Measurements from ENCODE around the gene EHF. TPM values are rescaled to one million over a fixed set of nuclear protein-coding genes. Genes with fewer than 3 reads are reported as not detected.

EHF gene
- total and polyA plus RNA-seq, 9 of the 15 experiments (the other 6 are each of a cell fraction or from before 2014, with no cell fraction given), result 0.04 to 0.54 (median 0.37) TPM

DNA sequence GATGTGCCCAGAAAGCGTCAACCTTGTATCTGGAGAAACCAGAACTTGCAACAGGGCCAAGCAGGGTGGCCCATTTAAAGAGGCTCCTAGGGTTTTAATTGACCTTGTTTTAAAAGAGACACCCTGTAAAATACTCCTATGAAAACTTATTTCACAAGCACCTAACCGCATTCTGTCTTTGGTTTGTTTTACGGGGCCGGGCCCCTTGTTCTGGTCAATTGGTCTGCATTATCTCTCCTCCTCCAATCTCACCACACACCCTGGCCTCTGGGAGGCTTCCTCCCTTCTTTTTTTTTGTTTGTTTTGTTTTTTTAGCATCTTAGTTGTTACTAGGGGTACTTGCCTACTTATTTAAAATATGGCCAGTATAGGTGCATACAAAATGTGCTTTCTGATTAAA lies 4.7 kb downstream of the EHF start (continued):
- TF ChIP-seq, protein P1, sequence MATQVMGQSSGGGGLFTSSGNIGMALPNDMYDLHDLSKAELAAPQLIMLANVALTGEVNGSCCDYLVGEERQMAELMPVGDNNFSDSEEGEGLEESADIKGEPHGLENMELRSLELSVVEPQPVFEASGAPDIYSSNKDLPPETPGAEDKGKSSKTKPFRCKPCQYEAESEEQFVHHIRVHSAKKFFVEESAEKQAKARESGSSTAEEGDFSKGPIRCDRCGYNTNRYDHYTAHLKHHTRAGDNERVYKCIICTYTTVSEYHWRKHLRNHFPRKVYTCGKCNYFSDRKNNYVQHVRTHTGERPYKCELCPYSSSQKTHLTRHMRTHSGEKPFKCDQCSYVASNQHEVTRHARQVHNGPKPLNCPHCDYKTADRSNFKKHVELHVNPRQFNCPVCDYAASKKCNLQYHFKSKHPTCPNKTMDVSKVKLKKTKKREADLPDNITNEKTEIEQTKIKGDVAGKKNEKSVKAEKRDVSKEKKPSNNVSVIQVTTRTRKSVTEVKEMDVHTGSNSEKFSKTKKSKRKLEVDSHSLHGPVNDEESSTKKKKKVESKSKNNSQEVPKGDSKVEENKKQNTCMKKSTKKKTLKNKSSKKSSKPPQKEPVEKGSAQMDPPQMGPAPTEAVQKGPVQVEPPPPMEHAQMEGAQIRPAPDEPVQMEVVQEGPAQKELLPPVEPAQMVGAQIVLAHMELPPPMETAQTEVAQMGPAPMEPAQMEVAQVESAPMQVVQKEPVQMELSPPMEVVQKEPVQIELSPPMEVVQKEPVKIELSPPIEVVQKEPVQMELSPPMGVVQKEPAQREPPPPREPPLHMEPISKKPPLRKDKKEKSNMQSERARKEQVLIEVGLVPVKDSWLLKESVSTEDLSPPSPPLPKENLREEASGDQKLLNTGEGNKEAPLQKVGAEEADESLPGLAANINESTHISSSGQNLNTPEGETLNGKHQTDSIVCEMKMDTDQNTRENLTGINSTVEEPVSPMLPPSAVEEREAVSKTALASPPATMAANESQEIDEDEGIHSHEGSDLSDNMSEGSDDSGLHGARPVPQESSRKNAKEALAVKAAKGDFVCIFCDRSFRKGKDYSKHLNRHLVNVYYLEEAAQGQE (IDR thresholded peaks at IDR 0.05; ENCODE audit: borderline replicate concordance), result no peak
- TF ChIP-seq, protein P1 (CRISPR knock-in tag; IDR thresholded peaks at IDR 0.05; ENCODE audit: low read depth), result no peak
- TF ChIP-seq NR2F6 (CRISPR knock-in tag; IDR thresholded peaks at IDR 0.05) (no peak), SMAD3 (CRISPR knock-in tag; conservative IDR thresholded peaks at IDR 0.05) (no peak), SMAD1 (IDR thresholded peaks at IDR 0.05; ENCODE audit: low read depth, low read length, partially characterized antibody) (no peak), NCOA6 (IDR thresholded peaks at IDR 0.05) (no peak), ELF4 (CRISPR knock-in tag; IDR thresholded peaks at IDR 0.05) (no peak), GABPA (tag; conservative IDR thresholded peaks at IDR 0.05; ENCODE audit: low read depth) (no peak), RCOR1 (IDR thresholded peaks at IDR 0.05; ENCODE audit: borderline replicate concordance in 1 of 2, low read depth in 2 of 2, low read length in 2 of 2) (peak in 1 of 2 experiments; percentile 94; a peak in 2 of 4 replicates), ZNF324 (CRISPR knock-in tag; IDR thresholded peaks at IDR 0.05) (no peak)
- TF ChIP-seq, protein P2, sequence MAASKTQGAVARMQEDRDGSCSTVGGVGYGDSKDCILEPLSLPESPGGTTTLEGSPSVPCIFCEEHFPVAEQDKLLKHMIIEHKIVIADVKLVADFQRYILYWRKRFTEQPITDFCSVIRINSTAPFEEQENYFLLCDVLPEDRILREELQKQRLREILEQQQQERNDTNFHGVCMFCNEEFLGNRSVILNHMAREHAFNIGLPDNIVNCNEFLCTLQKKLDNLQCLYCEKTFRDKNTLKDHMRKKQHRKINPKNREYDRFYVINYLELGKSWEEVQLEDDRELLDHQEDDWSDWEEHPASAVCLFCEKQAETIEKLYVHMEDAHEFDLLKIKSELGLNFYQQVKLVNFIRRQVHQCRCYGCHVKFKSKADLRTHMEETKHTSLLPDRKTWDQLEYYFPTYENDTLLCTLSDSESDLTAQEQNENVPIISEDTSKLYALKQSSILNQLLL (CRISPR knock-in tag; IDR thresholded peaks at IDR 0.05; ENCODE audit: borderline replicate concordance), result no peak
- TF ChIP-seq, protein P3, sequence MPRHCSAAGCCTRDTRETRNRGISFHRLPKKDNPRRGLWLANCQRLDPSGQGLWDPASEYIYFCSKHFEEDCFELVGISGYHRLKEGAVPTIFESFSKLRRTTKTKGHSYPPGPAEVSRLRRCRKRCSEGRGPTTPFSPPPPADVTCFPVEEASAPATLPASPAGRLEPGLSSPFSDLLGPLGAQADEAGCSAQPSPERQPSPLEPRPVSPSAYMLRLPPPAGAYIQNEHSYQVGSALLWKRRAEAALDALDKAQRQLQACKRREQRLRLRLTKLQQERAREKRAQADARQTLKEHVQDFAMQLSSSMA (CRISPR knock-in tag; IDR thresholded peaks at IDR 0.05), result no peak

Measured in K562 (cell line).